Urinary bladder (tissue), 4 donors: ENCODE results near the gene ZDHHC14. TPM values are rescaled to one million over a fixed set of nuclear protein-coding genes. Genes with fewer than 3 reads are reported as not detected.
"Not testable (repeated sequence)": the region's sequence is repeated elsewhere in the genome, so short reads cannot be mapped to it uniquely, and the experiment has no call there.

Experiments
- DNase-seq: peaks from one replicate; pipeline ENCODE4 v3.0.0-alpha.2; 2015; ENCODE audit errors: extremely low spot score
- H3K27ac ChIP-seq: one replicate; pipeline ENCODE4 v1.5.1; 2013; ENCODE audit warnings: low read depth, mild to moderate bottlenecking, moderate library complexity
- H3K36me3 ChIP-seq: one replicate; pipeline ENCODE4 v1.6.1; 2013; ENCODE audit warnings: mild to moderate bottlenecking, moderate library complexity; ENCODE audit not compliant: insufficient read depth
- H3K4me1 ChIP-seq: one replicate; pipeline ENCODE4 v1.6.1; 2013; ENCODE audit warnings: mild to moderate bottlenecking, moderate library complexity; ENCODE audit not compliant: insufficient read depth
- H3K4me3 ChIP-seq: one replicate; pipeline ENCODE4 v1.5.1; 2013; ENCODE audit warnings: low read depth, low read length
- WGBS: extraction: QIAGEN DNeasy Blood & Tissue Kit; methylation state at CpG from one replicate; pipeline ENCODE4 v1.1.7; 2013; 5-methylcytosine and 5-hydroxymethylcytosine counted together
- polyA plus RNA-seq: library from polyadenylated mRNA; stranded (reverse); fragments of 200-250 nt; gene quantifications from one replicate; pipeline ENCODE4 v1.2.3, GENCODE V29; 2013
- total RNA-seq: library from RNA; depleted of rRNA; stranded (reverse); fragments of >200 nt; gene quantifications from one replicate; pipeline ENCODE4 v1.2.3, GENCODE V29; 2014
- donor health status: healthy with polysubstance abuse.
- donor health status: healthy.

The ZDHHC14 gene
- total and polyA plus RNA-seq, 2 donors = 9.6 to 10.2 TPM

GRCh38 chr6:157574851-157575424 lies 193.9 kb downstream of the ZDHHC14 start:
- peaks cover 2% of the 10 kb centered on the region for H3K4me1 ChIP-seq
- no peak for DNase-seq
- H3K4me3 ChIP-seq = no peak overlapping the region
- H3K27ac ChIP-seq = no peak overlapping the region
- H3K36me3 ChIP-seq = no peaks in the 10 kb centered on the region
- WGBS = 96% methylated on average over 5 of the region's 5 CpGs

DNA sequence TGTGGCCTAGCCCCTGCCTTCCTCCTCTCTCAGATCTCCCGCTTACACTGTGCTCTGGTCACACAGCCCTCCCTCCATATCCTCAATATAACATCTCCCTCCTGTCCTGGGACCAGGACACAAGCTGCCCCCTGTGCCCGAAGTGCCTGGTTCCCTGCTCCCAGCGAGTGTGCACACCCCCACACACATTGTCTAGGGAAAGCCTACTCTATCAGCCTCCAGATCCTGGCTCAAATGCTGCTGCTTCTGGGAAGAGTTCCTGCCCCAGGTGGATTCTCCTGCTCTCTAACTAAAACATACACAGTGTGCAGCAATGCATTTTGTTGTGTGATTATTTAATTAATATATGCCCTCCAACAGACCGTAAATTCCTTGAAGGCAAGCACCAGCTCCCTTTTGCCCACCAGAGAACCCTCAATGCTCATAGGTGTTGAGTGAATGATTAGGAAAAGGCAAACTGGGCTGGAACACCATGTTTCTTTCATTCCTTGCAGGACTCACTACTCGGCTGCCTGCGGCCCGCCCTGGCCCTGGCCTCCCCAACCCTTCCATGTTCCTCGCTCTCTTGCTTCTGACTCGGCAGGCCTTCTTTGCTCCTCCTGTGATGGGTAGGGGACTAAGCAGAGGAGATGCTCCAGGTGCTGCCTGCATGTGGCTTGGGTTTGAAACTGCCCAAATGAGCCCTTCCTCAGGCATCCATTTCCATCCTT lies 194.6 kb downstream of the ZDHHC14 start:
- no peak for DNase-seq
- Histone ChIP-seq H3K27ac (no peak overlapping the region), H3K4me1 (peaks cover 2% of the 10 kb centered on the region), H3K4me3 (no peak overlapping the region), H3K36me3 (no peaks in the 10 kb centered on the region)
- 80% methylated on average over 9 of the region's 9 CpGs for WGBS

GRCh38 chr6:157576991-157577390 lies 196.0 kb downstream of the ZDHHC14 start:
- H3K27ac ChIP-seq, DNase-seq, H3K4me3 ChIP-seq, H3K36me3 ChIP-seq, H3K4me1 ChIP-seq: not testable (repeated sequence)

GRCh38 chr6:157578527-157578926 lies 197.5 kb downstream of the ZDHHC14 start:
- WGBS = 88% methylated on average over 2 of the region's 2 CpGs
- not testable (repeated sequence) for H3K27ac ChIP-seq, H3K36me3 ChIP-seq

DNA sequence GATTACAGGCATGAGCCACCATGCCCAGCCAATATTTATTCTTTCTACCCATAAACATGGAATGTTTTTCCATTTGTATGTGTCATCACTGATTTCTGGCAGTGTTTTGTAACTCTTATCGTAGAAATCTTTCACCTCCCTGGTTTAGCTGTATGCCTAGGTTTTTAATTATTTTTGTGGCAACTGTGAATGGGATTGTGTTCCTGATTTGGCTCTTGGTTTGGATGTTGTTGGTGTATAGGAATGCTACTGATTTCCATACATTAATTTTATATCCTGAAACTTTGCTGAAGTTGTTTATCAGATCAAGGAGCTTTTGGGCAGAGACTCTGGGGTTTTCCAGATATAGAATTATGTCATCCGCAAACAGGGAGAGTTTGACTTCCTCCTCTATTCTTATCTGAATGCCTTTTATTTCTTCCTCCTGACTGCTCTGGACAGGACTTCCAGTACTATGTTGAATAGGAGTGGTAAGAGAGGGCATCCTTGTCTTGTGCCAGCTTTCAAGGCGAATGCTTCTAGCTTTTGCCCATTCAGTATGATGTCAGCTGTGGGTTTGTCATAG lies 198.6 kb downstream of the ZDHHC14 start:
- H3K27ac ChIP-seq = no peak overlapping the region
- no peaks in the 10 kb centered on the region for H3K4me1 ChIP-seq
- WGBS = 53% methylated on average over 3 of the region's 3 CpGs
- H3K4me3 ChIP-seq = no peak overlapping the region
- H3K36me3 ChIP-seq = no peaks in the 10 kb centered on the region
- no peak for DNase-seq

More at GRCh38 chr6:157578527-157578926, 197.5 kb downstream of the ZDHHC14 start:
- not testable (repeated sequence) for DNase-seq, H3K4me3 ChIP-seq, H3K4me1 ChIP-seq

GRCh38 chr6:157584036-157584435 lies 203.0 kb downstream of the ZDHHC14 start:
- H3K4me3 ChIP-seq = no peak overlapping the region
- H3K36me3 ChIP-seq = no peaks in the 10 kb centered on the region
- 98% methylated on average over 3 of the region's 3 CpGs for WGBS
- no peak overlapping the region for H3K27ac ChIP-seq
- no peaks in the 10 kb centered on the region for H3K4me1 ChIP-seq
- DNase-seq = no peak

GRCh38 chr6:157585274-157586087 lies 204.5 kb downstream of the ZDHHC14 start:
- H3K4me1 ChIP-seq = no peaks in the 10 kb centered on the region
- WGBS = 94% methylated on average over 6 of the region's 6 CpGs
- no peak overlapping the region for H3K27ac ChIP-seq
- H3K4me3 ChIP-seq = no peak overlapping the region
- no peaks in the 10 kb centered on the region for H3K36me3 ChIP-seq
- DNase-seq = no peak

GRCh38 chr6:157586088-157586414 lies 205.1 kb downstream of the ZDHHC14 start:
- H3K4me3 ChIP-seq = no peak overlapping the region
- H3K27ac ChIP-seq = no peak overlapping the region
- no peaks in the 10 kb centered on the region for H3K36me3 ChIP-seq
- no peaks in the 10 kb centered on the region for H3K4me1 ChIP-seq
- DNase-seq = no peak
- 66% methylated on average over 5 of the region's 5 CpGs for WGBS

- Histone ChIP-seq H3K4me1 (no peaks in the 10 kb centered on the region), H3K27ac (no peak overlapping the region), H3K4me3 (no peak overlapping the region), H3K36me3 (no peaks in the 10 kb centered on the region)
- WGBS = 80% methylated on average over 8 of the region's 8 CpGs
- no peak for DNase-seq
Observed at GRCh38 chr6:157586476-157587126, 205.6 kb downstream of the ZDHHC14 start.

GRCh38 chr6:157587127-157587926 lies 206.3 kb downstream of the ZDHHC14 start:
- no peak overlapping the region for H3K4me3 ChIP-seq
- DNase-seq = no peak
- no peaks in the 10 kb centered on the region for H3K4me1 ChIP-seq
- 88% methylated on average over 4 of the region's 4 CpGs for WGBS
- no peaks in the 10 kb centered on the region for H3K36me3 ChIP-seq
- H3K27ac ChIP-seq = no peak overlapping the region

GRCh38 chr6:157590654-157591053 lies 209.7 kb downstream of the ZDHHC14 start:
- not testable (repeated sequence) for H3K36me3 ChIP-seq, H3K4me1 ChIP-seq, H3K27ac ChIP-seq, H3K4me3 ChIP-seq, DNase-seq
- WGBS = 91% methylated on average over 4 of the region's 4 CpGs

DNA sequence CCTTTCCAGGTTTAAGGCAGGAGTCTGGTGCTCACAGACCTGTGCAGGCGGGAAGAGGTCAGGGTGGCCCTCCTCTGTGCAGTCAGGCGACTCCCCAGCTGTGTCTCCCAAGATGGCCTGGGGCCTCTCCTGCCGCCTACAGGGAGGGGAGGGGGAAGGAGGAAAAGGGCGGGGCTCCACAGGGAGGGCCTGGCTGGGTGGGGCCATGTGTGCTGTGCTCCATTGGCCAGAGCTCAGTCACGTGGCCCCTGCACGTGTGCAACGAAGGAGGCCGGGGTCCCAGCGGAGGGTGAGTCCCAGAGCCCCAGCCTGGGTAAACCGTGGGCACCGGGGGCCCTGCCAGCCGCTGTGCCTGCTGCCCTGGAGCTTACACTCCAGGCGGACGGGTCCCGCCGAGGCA lies 211.6 kb downstream of the ZDHHC14 start:
- Histone ChIP-seq H3K27ac (no peak overlapping the region), H3K4me1 (no peaks in the 10 kb centered on the region), H3K36me3 (no peaks in the 10 kb centered on the region), H3K4me3 (no peak overlapping the region)
- WGBS = 95% methylated on average over 16 of the region's 16 CpGs
- no peak for DNase-seq

GRCh38 chr6:157592980-157593379 lies 212.0 kb downstream of the ZDHHC14 start:
- no peak for DNase-seq
- no peak overlapping the region for H3K4me3 ChIP-seq
- H3K4me1 ChIP-seq = no peaks in the 10 kb centered on the region
- no peak overlapping the region for H3K27ac ChIP-seq
- WGBS = 91% methylated on average over 21 of the region's 21 CpGs
- no peaks in the 10 kb centered on the region for H3K36me3 ChIP-seq
